HG02759 (cell line): ENCODE results near the gene WFDC1.

Source experiments
- ATAC-seq: cut with Tn5 transposase; IDR thresholded peaks from one replicate; pipeline ENCODE4 v1.9.1; 2021; ENCODE audit warnings: mild to moderate bottlenecking, moderate library complexity; ENCODE audit not compliant: unreplicated experiment

The WFDC1 gene

DNA sequence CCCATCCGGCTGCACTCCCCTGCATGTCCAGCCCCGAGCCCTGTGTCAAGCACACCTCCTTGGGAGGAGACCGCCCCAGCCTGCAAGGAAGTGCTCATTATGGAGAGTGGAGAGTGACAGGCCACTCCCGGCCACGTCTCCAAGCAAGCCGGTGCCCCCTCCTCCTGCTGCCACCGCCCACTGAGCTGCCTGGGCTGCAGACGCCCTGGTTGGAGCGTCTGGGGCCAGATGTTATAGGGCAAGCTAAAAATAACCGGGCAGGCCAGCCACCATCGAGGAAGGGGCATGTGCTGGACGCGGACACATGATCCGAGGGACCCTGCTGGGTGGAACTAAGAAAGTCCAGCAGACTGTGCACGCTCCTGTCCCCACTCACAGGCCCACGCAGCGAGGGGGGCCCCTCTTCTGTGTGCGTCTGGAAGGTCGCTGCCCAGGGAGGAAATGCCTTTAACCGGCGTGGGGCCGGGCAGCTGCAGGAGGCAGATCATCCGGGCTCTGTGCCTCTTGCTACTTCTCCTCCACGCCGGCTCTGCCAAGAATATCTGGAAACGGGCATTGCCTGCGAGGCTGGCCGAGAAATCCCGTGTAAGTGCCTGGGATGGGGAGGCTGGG lies at the start of gene WFDC1:
Gene WFDC1, plus strand, starts transcription at position 348 of the 612 bp plus-strand sequence. Its CDS starts 94 bp downstream, at position 442.
- ATAC-seq = no peak

DNA sequence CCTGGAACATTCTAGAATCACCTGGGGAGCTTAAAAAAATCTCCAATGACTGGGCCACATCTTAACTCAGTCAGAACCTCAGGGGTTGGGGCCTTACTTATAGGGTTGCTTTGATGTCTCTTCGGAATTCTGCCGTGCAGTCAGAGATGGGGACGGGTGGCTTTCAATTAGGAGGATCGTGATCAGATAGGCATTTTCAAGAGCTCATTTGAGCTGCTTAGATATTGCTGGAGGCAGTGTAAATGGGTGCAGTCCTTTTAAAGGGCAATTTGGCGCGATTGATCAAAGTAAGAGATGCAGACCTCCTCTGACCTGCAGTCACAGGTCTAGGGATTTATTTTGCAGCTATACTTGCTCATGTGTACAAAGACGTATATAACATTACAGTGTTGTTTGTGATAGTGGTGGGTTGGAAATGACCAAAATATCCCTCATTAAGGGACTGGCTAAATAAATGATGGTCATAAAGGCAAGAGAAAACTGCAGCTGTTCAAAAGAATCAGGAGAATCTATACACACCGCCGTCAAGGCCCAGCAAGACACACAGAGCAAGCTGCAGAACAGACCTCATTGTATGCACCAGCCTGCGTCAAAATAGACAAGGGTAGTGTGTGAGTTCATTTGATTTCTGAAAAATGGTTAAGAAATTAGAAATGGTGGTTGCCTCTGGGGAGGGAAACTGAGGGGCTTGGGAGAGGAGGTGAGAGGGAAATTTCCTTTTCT lies 48.6 kb upstream of the WFDC1 start:
- ATAC-seq = no peak

DNA sequence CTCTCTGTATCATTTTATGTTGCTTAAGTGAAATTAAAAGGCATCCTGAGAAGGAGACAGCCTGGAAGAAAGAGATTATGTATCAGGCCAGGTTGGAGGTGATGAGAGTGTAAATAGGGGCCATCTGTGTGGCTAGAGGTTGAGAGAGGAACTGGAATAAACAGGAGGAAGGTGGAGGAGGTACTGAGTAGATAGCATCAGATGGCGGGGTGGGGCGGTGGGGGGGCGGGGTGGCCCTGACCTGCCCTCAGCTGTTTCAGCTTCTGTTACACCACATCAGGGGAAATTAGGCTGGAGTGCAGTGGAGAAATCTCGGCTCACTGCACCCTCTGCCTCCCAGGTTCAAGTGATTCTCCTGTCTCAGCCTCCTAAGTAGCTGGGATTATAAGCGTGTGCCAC lies 48.0 kb upstream of the WFDC1 start:
- no peak for ATAC-seq

DNA sequence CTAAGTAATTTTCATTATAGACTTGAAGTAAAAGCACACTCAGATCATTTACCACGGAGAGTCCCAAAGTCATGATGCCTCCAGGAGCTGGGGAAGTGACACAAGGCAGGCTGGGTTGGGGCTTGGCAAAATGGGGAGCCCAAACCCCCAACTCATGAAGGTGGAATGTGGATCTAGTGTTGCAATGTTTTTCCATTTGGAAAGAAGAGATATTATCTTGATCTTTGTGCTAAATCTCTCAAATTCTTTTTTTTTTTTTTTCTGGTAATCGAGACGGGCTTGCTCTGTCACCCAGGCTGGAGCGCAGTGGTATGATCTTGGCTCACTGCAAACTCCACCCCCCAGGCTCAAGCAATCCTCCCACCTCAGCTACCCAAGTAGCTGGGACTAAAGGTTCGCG lies 47.3 kb upstream of the WFDC1 start:
- ATAC-seq = no peak

DNA sequence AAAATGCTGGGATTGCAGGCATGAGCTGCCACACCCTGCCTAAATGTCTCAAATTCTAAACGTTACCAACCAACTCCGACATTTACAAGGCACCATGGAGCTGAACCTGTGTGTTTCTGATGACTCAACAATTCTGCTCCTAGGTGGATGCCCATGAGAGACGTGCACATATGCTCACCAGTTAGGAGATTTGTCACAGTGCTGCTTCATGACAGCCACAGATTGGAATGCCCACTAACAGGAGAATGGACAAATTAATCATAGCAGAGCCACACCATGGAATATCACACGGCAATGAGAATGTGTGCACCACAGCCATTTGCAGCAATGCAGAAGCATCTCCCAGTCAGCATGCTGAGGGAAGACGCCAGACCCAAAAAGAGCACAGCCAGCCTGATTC lies 46.8 kb upstream of the WFDC1 start:
- ATAC-seq = no peak

GRCh38 chr16:84252184-84252583 lies 42.5 kb upstream of the WFDC1 start:
- ATAC-seq = no peak

GRCh38 chr16:84253173-84253572 lies 41.5 kb upstream of the WFDC1 start:
- ATAC-seq = no peak

GRCh38 chr16:84254062-84254461 lies 40.6 kb upstream of the WFDC1 start:
- ATAC-seq = no peak

DNA sequence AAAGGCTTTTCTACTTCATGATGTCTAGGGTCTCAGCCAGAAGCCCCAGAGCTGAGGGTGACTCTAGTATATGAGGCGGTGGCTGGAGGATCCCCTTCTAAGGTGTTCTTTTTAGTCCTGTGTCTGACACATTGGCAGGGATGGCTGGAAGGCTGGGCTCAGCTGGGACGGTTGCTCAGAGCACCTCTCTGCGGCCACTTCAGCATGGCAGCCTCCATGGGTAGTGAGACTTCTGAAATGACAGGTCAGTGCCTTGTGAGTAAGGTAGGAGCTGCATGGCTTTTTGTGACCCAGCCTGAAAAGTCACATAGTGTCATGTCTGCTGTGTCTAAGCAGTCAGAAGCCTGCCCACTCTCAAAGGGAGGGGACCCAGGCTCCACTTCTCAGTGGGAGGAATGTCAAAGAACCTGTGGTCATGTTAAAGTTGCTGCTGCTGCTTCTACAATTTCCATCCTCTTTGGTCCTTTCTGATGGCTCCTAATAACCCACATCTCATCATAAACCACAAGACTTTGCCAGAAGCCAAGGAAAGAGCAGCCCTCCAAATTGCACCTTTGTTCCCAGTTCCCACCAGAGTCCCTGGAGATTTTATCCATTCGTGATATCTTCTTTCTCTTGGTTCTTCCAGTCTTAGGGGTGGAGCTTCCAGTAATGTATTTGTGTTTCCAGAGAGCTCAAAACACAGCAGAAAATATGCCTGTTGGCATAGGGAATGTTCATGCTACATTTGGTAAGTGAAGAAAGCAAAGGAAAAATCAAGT lies 39.4 kb upstream of the WFDC1 start:
- no peak for ATAC-seq

GRCh38 chr16:84258266-84258665 lies 36.4 kb upstream of the WFDC1 start:
- no peak for ATAC-seq

DNA sequence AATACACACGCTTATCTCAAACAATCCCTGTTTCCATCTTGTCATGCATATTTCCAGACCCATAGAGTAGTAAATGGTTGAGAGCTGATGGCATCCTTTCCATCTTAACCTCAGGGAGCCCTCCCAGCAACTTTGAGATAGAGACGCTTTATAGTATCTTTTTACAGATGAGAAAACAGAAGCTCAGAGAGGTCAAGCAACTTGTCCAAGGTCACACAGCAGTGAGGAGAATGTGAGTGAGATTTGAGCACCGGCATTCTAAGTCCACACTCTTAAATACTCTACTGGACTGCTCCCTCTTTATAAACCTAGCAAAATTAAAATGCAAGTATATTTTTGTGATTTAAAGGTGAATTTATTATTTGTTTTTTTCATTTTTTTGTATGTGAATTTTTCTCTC lies 35.0 kb upstream of the WFDC1 start:
- no peak for ATAC-seq

DNA sequence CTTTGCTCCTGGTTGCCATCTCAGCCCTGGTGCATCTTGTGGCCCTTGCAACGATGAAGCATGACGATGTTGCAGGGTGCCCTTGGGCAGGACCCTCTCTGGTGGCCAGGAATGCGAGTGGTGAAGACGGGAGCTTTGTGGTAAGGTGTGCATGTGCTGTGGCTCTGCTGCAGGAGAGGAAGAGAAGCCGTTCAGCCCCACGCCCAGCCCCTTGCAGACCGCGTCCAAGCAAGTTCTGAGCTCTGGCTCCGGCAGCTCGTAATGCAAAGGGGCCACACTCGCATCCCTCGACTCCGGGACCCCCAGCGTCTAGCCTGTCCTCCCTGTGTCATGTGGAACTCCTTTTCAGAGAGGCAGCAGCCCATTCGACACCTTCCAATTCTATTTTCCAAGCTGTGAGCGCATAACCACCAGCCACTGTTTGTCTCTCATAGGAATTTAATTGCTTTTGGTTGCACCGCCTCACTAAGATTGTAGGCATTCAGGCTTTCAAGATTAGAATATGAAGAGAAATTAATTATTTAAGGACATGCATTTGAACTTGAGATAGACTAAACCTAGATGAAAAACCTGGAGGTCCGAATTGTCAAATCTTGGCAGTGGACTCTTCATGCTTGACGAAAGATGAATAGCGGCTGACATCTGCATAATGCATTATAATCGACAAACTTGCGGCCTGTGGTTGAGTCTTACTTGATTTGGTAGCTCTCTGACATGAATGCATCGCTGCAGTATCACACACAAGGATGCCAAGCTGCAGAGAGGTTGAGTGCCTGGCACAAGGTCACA lies 33.7 kb upstream of the WFDC1 start:
- ATAC-seq = no peak

DNA sequence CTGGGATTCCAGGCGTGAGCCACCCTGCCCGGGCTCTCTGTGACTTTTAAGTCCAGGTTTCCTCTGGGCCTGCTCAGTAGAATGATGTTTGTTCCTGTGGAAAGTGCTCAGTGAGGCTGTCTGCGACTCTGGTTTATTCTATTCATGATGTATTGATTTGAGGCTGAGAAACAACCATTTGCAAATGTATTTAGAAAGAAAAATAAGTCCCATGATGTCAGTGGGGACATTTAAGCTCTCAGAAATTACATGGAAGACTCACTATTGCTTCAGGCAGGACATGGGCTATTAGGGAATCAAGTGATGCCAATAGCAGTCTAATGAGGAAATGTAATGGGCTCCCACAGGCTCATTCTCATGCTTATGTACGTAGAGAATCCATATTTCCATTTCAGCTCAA lies 32.6 kb upstream of the WFDC1 start:
- ATAC-seq = no peak

DNA sequence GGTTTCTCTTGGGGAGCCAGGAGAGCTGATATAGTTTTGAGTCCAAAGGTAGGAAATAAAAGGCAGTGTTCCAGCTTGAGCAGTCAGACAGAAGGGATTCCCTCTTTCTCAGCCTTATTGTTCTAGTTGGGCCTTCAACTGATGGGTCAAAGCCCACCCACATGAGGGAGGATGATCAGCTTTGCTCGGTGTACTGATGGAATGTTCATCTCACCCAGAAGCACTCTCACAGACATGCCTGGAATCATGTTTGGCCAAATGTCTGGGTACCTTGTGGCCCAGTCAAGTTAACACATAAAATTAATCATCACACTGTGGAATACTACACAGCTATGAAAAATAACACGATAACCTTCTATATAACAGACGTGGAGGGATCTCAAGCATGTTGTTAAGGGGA lies 31.7 kb upstream of the WFDC1 start:
- ATAC-seq = no peak

- ATAC-seq = peak; percentile 56
These were observed 28.2 kb upstream of the WFDC1 start for GRCh38 chr16:84266451-84266850.

- no peak for ATAC-seq
These were observed 27.3 kb upstream of the WFDC1 start for GRCh38 chr16:84267380-84267779.

- no peak for ATAC-seq
These were observed 26.2 kb upstream of the WFDC1 start for GRCh38 chr16:84268291-84269040.

DNA sequence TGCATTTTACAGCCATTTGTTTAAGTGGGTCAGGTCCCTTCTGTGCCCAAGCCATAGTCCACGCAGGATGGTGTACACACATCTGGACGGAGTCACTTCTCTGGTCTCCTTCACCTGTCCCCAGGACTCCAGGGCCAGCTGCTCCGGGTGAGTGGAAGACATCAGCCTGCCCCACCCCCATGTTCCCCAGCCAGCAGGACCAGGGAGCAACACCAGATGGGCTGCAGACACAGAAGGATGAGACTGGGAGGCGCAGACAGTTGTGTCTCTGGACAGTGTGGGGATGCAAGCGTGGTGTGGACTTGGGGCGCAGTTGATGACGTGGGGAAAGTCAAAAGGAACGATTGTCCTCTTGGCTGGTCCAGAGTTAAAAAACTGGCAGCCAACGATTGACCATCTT lies 24.6 kb upstream of the WFDC1 start:
- no peak for ATAC-seq

DNA sequence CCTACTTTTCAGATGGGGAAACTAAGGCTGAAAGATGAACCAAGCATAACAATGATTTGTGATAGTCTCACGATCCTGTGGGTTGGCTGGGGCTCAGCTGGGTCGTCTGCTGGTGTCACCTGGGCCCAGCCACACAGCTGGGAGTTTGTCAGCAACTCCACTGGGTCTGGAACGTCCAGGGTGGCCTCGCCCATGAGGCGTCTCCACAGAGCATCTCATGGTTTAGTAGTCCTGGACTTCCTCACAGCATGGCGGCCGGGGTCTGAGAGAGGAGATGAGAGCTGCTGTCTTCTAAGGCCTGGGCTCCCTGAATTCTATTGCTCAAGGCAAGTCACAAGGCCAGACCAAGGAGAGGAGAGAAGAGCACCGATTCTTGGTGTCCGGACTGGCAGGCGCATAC lies 24.1 kb upstream of the WFDC1 start:
- no peak for ATAC-seq

DNA sequence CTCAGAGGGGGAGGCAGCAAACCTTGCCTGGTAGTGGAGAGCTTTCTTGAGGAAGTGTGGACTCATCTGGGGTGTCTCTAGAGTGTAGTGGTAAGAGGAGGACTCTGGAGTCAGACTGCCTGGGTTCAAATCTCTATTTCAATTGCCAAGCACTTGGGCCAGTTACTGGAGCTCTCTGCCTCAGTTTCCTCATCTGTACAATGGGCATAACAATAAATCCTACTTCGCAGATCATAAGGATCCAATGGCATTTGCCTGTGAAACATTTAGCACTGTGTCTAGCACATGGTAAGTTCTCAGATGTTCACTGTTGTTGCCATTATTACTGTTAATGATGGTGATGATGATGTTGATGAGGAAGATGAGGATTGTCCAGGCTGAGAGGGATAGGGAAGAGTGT lies 23.6 kb upstream of the WFDC1 start:
- no peak for ATAC-seq

- no peak for ATAC-seq
These were observed 22.8 kb upstream of the WFDC1 start for GRCh38 chr16:84271866-84272265.
